Activated T-cell treated with anti-CD3 and anti-CD28 coated beads, Interleukin-2, amount 50 U/mL, for 4 hours (primary cell): ENCODE results near the gene EIF4E3. TPM values are rescaled to one million over a fixed set of nuclear protein-coding genes. Genes with fewer than 3 reads are reported as not detected.

ENCODE experiments used
- ATAC-seq, 2 donors: fragments of 200-7000 bp; cut with Tn5 transposase; one replicate each; pipeline ENCODE4 v1.10.0; 2021
- DNase-seq: peaks from one replicate; pipeline ENCODE4 v3.0.0-alpha.2; 2020
- H3K27me3 Mint-ChIP-seq: one replicate; pipeline ENCODE4 v1.8.0; 2021; ENCODE audit warnings: low read depth, mixed read lengths
- H3K36me3 Mint-ChIP-seq: one replicate; pipeline ENCODE4 v1.8.0; 2022; ENCODE audit warnings: mixed read lengths; ENCODE audit not compliant: insufficient read depth
- H3K4me1 Mint-ChIP-seq: one replicate; pipeline ENCODE4 v1.8.0; 2021; ENCODE audit warnings: low read depth, mixed read lengths
- H3K4me3 Mint-ChIP-seq: one replicate; pipeline ENCODE4 v1.8.0; 2021; ENCODE audit warnings: mild to moderate bottlenecking, moderate library complexity, mixed read lengths
- H3K9me3 Mint-ChIP-seq: one replicate; pipeline ENCODE4 v1.8.0; 2021; ENCODE audit warnings: mixed read lengths
- total RNA-seq, 3 donors: library from RNA; stranded (reverse); gene quantifications; one replicate each; pipeline ENCODE4 v1.2.1, GENCODE V29; 2021

EIF4E3 gene
- total RNA-seq, 3 donors from 2014 or later: 13.4 to 17.0 (median 14.3) TPM

DNA sequence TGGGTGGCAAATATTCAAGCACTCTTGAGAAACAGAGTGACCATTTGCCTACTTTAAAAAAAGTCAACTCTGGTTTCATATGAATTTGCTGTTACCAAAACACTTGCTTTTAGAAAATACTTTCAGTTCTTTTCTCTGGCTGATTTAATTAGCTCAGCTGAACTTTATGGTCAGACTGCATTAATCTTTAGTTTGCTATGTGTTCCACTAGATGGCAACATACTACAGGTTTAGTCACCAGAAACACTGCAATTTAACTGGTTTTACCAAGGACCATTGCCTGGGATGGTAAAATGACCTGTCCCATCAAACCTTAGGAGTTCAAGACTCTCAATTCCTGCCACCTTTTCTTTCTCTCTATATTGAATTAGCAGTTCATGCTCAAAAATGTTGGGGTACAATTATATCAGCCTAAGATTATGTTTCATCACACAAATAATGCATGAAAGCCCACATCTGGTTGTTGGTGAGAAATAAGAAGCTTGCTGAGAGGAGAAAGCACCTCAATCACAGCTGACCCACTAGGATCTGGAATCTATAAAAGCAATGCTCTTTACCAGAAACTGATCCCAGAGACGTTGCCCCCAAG lies 14.2 kb downstream of the EIF4E3 start:
- Mint-ChIP-seq H3K4me3 (no peak overlapping the region), H3K36me3 (peaks cover 21% of the 10 kb centered on the region)
- DNase-seq: no peak

DNA sequence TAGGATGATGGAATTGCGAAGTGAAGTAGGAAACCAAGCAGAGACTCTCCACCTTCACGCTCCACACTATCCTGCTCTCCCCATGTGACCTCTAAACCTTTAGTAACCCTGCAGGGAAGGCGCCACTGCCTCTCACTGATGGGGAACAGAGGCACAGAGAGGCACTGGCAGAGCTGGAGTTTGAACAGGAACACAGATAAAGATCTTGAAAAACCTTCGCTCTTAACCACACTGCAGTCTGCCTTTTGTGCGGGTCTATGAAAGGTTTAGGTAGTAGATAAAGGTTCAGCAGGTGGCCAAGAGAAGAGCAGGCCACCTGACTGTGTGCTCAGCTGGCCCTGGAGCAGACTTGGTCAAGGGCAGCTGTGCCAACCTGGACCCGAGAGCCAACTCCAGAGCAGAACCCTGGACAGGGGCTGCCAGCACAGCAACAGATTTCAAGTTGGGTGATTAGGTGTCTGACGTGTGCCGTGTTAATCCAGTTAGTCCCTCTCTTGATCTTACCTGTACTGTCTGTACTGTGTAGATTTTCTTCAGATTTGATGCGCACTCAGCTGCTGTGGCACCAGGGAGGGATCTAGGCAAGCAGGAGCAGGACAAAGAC lies 15.2 kb downstream of the EIF4E3 start:
- Mint-ChIP-seq H3K4me3 (no peak overlapping the region), H3K4me1 (peaks cover 73% of the 10 kb centered on the region), H3K36me3 (peaks cover 27% of the 10 kb centered on the region), H3K27me3 (no peaks in the 10 kb centered on the region), H3K9me3 (no peaks in the 10 kb centered on the region)
- DNase-seq (no peak), ATAC-seq (peak in 1 of 2 donors; percentile 39)

More for the DNA sequence above, 14.2 kb downstream of the EIF4E3 start:
- peaks cover 73% of the 10 kb centered on the region for H3K4me1 Mint-ChIP-seq
- no peaks in the 10 kb centered on the region for H3K9me3 Mint-ChIP-seq
- peak; percentile 51 to 53 for ATAC-seq
- no peaks in the 10 kb centered on the region for H3K27me3 Mint-ChIP-seq

DNA sequence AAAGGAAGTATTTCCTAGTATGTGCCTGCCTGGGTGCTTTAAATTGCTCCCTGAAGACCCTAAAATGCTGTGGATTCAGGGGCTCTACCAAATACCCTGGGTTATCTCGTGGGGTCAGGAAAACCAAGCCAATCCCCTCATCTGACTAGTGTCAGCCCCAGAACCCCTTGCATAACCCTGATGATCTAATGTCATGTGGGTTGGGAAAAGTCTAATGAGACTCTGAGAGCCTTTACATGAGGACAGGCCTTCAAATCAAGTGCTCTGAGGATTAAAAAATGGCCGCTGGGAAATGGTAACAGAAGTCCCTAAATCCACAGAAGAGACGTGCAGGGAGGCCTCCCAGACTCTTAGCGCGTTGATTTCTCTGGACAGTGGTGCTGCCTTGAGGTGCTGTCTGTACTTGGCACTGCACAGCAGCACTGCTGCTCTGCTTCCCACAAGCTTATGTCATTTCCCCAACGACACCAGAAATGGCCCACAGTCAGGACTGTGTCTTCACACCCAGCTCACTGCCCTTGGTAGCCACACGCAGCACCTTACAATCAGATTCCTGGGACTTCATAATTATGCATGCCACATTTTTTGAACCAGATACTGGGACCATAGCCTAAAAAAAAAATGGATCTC lies 16.6 kb downstream of the EIF4E3 start:
- DNase-seq: no peak
- Mint-ChIP-seq H3K4me3 (no peak overlapping the region), H3K9me3 (no peaks in the 10 kb centered on the region), H3K4me1 (peaks cover 74% of the 10 kb centered on the region), H3K27me3 (no peaks in the 10 kb centered on the region), H3K36me3 (peaks cover 34% of the 10 kb centered on the region)
- ATAC-seq: peak in 1 of 2 donors; percentile 39

DNA sequence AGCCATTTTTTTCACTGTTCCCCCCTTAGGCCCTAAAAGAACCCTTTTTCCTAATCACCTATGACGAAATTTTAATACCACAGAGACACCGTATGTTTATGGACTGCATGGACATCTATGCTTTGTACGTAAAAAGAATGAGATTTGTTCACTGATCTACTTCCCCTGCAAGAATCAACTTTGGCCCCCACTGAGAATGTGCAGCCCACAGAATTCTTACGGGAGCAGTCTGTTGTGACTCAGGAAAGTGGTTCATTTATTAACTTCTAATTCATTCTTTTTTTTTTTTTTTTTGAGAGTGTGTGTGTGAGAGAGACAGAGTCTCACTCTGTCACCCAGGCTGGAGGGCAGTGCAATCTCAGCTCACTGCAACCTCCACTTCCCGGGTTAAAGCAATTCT lies 17.6 kb downstream of the EIF4E3 start:
- ATAC-seq (no peak), DNase-seq (no peak)
- Mint-ChIP-seq H3K36me3 (peaks cover 34% of the 10 kb centered on the region), H3K4me3 (no peak overlapping the region), H3K9me3 (no peaks in the 10 kb centered on the region), H3K27me3 (no peaks in the 10 kb centered on the region), H3K4me1 (peaks cover 75% of the 10 kb centered on the region)

DNA sequence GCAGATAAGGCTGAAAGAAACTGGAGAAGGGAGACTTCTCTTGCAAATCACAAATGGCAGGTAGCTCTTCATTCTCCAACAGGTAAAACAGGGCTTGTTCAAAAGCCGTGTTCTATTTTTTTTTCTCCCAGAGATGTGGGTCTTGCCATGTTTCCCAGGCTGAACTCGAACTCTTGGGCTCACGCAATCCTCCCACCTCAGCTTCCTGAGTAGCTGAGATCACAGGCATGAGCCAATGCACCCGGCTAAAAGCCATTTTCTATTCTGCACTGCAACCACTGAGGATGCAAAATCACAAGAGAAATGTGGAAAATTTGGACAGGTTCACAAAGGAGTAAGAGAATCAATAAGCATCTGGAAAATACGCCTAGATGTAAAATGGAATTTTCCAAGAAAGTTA lies 19.5 kb downstream of the EIF4E3 start:
- H3K36me3 Mint-ChIP-seq: peaks cover 34% of the 10 kb centered on the region

DNA sequence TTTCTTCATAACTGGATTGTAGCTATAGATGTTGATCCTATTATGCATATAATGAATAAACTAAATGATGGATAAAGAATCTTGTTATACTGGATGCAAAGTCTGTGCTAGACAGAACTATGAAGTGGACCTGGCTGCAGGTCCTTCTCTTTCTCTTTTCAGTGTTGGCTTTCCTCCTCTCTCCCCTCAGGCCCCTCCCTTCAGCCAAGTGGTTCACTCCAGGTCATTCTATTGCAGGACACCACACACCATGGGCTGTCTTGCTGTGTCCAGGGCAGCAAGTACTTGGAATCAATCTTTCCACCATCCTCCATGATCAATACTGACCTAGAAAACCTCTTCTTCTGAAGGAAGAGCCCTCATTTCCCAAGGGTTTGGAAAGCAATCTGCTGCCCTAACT lies 20.3 kb downstream of the EIF4E3 start:
- Mint-ChIP-seq H3K27me3 (no peaks in the 10 kb centered on the region), H3K4me1 (peaks cover 76% of the 10 kb centered on the region), H3K36me3 (peaks cover 34% of the 10 kb centered on the region), H3K4me3 (no peak overlapping the region), H3K9me3 (no peaks in the 10 kb centered on the region)
- no peak for ATAC-seq
- DNase-seq: no peak

More for the DNA sequence above, 19.5 kb downstream of the EIF4E3 start:
- H3K9me3 Mint-ChIP-seq: no peaks in the 10 kb centered on the region
- peaks cover 82% of the 10 kb centered on the region for H3K4me1 Mint-ChIP-seq
- DNase-seq (no peak), ATAC-seq (no peak)
- H3K27me3 Mint-ChIP-seq: no peaks in the 10 kb centered on the region
- no peak overlapping the region for H3K4me3 Mint-ChIP-seq

DNA sequence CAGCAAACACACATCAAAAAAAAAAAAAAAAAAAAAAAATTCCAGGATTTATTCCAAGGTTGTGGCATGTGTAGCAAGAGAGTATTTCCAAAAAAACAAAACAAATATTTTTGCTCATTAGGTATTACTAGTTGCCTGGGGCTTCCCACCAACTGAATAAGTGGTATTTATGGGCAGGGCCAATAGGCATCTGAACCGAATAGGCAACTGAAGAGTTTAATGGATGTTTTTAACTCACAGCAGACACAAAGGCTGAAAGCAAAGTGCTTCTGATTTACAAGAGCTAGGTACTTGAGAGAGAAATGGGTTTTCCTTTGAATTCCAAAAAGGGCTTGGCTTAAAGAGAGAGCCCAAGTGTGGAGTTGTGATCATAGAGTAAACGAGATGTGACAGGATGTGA lies 21.4 kb downstream of the EIF4E3 start:
- no peaks in the 10 kb centered on the region for H3K27me3 Mint-ChIP-seq
- no peaks in the 10 kb centered on the region for H3K9me3 Mint-ChIP-seq
- H3K4me3 Mint-ChIP-seq: no peak overlapping the region
- no peak for ATAC-seq
- peaks cover 30% of the 10 kb centered on the region for H3K36me3 Mint-ChIP-seq
- no peak for DNase-seq
- H3K4me1 Mint-ChIP-seq: peaks cover 70% of the 10 kb centered on the region

DNA sequence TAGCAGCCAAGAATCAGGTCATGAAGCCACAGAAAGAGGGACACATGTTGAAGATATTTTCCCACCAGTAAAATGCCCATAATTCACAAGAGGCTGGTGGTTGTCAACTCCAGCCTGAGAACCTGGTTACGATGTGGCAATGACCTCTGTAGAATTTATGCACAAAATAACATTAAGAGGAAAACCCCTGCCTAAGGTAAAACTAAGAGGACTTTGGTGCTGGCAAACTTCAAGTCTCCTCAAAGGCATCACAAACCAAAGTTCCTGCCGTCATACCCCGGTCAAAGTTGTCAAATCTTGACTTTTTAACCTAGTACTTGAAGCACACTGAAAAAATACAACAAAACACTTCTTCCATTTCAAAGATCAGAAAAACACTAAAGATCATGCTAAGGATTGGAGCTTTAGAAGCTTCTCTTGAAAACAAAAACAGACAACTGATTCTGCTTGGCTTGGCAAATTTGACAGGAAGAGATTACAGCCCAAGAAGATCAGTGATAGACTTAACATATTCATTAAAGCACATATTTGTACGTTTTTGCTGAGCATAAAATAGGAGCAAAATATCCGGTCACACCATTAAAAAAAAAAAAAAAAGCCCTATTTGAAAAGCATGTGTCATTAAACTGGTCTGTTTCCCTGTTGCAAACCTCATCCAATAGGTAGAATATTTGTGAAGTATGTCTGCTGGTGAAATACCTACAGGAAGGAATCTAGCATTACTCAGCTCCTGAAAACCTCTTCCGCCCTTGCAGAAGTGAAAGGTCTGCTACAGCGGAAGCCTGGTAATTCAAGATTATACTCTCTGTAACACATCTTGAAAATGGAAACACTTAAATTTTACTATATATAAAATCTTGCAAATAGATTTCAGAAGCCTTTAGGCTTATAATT lies 22.8 kb downstream of the EIF4E3 start:
- Mint-ChIP-seq H3K4me3 (peak overlapping the region; percentile 61), H3K27me3 (no peaks in the 10 kb centered on the region), H3K36me3 (peaks cover 32% of the 10 kb centered on the region)

DNA sequence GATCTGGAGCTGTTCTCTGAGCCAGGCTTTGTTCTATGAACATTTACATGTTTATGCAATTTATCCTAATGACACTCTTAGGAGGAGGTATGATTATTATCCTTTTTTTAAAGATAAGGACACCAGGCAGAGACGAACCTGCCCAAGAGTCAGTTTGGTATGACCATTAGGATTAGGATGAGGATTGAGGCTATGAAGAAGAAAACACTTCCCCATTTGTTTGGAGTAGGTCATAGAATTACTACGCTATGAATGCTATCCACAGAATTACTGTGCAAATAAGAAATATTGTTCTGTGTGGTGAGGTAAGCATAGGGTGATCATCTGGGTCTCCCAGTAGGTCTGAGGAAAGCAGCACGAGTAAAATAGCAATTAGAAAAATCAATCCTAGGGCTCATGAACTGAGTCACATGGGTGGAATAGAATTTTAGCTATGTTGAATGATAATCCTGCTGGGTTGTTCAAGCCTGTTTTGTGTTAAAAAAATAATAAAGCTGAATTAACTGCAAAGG lies 23.9 kb downstream of the EIF4E3 start:
- Mint-ChIP-seq H3K27me3 (no peaks in the 10 kb centered on the region), H3K4me1 (peaks cover 55% of the 10 kb centered on the region), H3K36me3 (peaks cover 28% of the 10 kb centered on the region), H3K4me3 (no peak overlapping the region), H3K9me3 (no peaks in the 10 kb centered on the region)
- DNase-seq: no peak
- no peak for ATAC-seq

More for the DNA sequence above, 22.8 kb downstream of the EIF4E3 start:
- H3K4me1 Mint-ChIP-seq: peaks cover 62% of the 10 kb centered on the region
- DNase-seq: no peak
- ATAC-seq: peak; percentile 89 to 91
- no peaks in the 10 kb centered on the region for H3K9me3 Mint-ChIP-seq

DNA sequence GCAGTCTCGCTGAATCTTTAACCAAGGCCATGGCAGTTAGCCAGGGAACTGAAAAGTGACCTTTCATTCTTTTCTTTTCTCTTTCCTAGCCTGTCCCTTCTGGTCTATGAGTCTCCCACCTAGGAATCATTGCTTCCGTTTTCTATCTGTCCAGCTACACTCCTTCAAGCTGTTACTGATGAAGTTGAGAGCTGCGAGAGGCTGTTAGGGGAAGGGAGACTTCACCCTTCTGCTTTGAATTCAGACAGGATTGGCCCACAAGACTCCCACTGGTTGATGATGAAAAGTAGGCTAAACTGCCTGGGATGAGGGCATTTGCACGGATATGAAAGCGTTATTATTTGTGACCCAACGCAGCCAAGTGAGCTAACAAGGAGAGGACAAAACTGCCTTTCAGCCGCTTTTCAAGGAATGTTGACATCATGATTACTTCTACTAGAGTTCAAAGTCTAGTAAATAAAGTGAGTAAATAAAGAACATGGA lies 30.2 kb downstream of the EIF4E3 start:
- ATAC-seq (no peak), DNase-seq (no peak)
- Mint-ChIP-seq H3K27me3 (no peaks in the 10 kb centered on the region), H3K4me3 (no peak overlapping the region), H3K9me3 (no peaks in the 10 kb centered on the region), H3K4me1 (peaks cover 3% of the 10 kb centered on the region), H3K36me3 (peaks cover 29% of the 10 kb centered on the region)

DNA sequence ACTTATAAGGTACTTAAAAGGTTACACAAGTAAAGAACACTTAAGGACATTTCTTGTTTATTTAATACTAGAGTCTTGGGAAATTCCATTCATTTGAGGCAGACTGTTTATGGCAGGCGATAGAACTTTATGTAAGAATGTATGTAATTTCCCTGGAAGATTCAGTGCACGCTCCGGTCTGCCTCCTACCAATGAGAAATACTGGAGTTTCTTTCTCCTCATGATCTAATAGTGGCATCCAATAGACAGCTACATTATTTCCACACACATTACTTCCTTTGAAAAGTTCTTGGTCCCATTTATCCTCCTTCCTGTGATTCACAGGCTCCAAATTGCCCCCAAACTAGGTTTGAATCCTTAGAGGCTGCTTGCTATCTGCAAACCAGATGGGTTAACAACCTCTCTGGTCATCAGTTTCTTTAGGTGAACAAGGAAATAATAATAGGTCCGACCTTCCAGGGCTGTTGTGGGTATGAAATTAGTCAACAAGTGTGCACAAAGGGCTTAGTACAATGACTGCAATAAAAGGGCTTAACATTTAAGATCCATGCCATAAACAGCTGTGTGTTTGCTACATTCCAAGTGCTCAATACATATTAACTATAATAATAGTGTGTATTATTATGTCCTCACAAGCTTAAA lies 30.7 kb downstream of the EIF4E3 start:
- H3K36me3 Mint-ChIP-seq: peaks cover 32% of the 10 kb centered on the region

DNA sequence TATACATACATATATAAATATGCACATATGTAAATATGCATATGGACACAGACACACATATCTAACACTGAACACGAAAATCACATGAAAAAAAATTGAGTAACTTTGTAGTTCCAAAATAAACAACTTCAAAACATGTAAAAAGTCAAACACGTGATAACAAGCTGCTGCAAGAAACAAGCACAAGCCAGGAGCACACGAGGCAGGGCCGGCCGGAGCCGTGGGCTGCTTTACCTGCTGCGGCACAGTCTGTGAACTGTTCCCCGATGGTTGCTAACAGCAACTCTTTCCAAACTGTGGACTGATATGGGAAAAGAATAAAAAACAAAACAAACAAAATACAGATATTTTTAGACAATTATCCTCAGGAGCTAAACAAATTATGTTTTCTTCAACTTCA lies 31.6 kb downstream of the EIF4E3 start:
- Mint-ChIP-seq H3K36me3 (peaks cover 37% of the 10 kb centered on the region), H3K4me1 (peaks cover 5% of the 10 kb centered on the region), H3K9me3 (no peaks in the 10 kb centered on the region), H3K27me3 (no peaks in the 10 kb centered on the region), H3K4me3 (no peak overlapping the region)
- no peak for DNase-seq
- ATAC-seq: no peak

More for the DNA sequence above, 30.7 kb downstream of the EIF4E3 start:
- Mint-ChIP-seq H3K9me3 (no peaks in the 10 kb centered on the region), H3K27me3 (no peaks in the 10 kb centered on the region), H3K4me1 (peaks cover 4% of the 10 kb centered on the region), H3K4me3 (no peak overlapping the region)
- no peak for DNase-seq
- no peak for ATAC-seq

DNA sequence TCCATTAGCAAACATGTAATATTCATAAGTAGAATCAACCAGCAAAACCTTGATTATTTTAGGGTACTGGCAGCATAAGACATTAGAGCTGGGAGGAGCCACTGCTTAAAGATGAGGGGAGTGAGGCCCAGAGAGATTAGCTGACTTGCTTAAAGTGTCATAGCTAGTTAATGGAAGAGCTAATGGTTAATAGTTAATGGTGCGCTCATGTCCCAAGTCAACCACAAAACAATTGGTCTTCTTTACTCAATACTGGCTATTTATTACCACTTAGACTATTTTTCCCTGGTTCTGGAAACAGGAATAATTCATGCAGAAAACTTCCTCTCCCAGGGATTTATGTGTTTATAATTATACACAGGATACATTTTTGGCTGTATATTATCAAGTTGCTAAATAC lies 33.1 kb downstream of the EIF4E3 start:
- Mint-ChIP-seq H3K36me3 (peaks cover 32% of the 10 kb centered on the region), H3K4me1 (peaks cover 6% of the 10 kb centered on the region), H3K9me3 (no peaks in the 10 kb centered on the region), H3K27me3 (no peaks in the 10 kb centered on the region), H3K4me3 (no peak overlapping the region)
- ATAC-seq: no peak
- DNase-seq: no peak
